Suppressor macrophage treated with lipopolysaccharide for 1 hour (primary cell): ENCODE data around the gene FOXC2.
A peak's percentile ranks its signal among the peaks of the same experiment; 100 is the strongest.

ENCODE experiments used
- DNase-seq, 3 donors: peaks; one replicate each; pipeline ENCODE4 v3.0.0-alpha.2; 2020 to 2022

FOXC2 gene

DNA sequence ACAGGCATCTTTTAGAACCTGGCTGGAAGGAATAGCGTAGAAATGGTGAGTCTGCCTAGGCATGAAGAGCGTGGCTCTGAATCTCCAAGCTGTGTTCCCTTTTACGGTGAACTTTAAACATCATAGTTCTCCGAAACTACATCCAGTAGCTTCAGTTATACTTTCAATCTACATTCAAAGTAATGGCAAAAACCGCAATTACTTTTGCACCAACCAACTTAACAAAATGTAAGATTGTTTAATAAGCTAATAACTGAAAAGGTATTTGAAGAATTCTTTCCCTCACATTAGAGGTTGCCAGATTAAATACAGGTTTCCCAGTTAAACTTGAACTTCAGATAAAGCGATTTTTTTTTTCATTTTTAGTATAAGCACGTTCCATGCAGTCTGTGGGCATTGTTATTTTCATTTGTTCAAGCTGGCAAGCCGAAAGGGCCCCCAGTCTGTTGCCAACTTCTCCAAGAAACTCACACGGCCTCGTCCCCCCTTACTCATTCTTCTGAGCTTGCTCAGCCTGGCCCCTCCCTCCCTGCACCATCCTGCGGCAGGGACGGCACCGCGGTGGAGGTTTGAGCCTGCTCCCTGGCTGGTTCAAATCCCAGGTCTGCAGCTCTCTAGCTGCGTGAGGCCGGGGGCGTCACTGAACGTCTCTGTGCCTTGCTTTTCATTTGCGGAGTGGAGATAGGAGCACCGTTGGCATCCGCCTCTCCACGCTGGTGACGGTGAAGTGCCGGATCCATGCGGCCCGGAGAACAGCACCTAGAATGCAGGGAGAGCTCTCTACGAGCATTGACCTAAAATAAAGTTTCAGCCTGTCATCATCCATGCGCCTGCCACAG, 8.1 kb upstream of the FOXC2 start:
- no peak for DNase-seq

- no peak for DNase-seq
These were observed 6.8 kb upstream of the FOXC2 start for GRCh38 chr16:86559802-86560305.

DNA sequence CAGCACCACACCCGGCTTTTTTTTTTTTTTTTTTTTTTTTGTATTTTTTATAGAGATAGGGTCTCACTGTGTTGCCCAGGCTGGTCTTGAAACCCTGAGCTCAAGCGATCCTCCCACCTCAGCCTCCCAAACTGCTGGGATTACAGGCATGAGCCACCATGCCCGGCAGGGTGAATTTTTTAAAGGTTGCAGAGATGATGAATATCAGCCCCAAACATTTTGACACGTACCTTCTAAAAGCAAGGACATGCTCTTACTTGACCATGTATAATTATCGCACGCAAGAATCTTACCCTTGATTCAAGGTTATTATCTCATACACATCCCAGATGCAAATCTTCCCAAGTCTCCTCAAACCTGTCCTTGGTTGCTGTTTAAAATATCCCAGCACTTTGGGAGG, 4.3 kb upstream of the FOXC2 start:
- DNase-seq, result no peak

DNA sequence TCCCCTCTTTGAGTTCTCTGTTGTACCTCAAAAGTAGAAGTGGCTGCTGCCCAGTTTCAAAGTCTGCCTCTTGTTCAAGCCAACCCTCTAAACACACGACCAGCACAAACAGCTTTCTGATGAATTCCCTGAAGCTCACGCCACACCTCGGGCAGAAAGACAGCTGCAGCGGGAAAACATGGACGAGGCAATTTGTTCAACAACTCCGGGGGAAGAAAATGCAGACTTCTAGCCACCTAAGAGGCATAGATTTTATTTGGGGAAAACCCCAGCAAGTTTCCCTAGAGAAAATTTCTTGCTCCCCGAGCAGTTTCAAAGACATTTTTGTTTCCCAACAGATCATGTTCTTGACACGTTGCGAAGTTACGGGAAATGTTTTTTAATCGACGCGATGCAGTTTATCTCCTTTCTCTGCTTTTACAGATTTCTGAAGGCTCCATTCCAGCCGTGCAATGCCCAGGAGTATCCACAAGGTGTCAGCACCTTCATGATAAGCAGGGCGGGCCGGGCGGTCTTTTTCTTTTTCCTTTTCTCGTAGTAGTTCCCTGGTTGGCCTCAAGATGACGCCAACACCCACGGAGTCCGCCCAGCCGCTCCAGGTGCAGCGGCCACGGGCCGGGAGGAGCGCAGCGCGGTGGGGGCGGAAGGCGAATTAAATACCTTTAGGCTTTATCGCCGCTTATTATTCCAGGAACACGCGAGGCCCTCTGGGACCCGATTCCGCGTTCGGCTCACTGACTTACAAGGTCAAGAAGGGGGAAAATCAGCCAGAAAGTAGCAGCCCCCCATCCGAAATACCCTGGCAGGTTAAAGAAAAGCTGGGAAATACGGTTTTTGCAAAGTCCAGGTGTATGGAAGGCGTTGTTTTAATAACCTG, 2.9 kb upstream of the FOXC2 start:
- DNase-seq, result peak; percentile 88 to 94 (median 93)

DNA sequence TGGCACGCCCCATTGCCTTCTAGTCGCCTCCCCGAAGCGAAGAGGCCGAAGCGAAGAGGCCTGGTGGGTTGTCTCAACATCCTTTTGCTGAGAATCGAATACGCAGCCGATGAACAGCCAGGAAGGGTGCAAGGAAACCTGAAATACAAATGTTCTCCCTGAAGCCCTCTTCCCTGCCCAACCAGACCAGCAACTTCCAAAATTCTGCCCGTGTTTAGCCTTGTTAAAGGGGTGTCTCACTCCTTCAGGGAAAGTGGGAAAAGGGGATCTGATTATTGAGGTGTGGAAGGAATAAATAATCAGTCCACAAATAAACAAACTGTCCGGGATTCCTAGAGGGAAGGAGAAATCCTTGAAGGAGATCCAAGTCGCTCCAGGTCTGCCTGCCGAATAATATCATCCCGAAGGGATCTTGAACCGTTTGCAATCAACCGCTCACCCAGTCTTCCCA, 1.4 kb upstream of the FOXC2 start:
- DNase-seq, result no peak

DNA sequence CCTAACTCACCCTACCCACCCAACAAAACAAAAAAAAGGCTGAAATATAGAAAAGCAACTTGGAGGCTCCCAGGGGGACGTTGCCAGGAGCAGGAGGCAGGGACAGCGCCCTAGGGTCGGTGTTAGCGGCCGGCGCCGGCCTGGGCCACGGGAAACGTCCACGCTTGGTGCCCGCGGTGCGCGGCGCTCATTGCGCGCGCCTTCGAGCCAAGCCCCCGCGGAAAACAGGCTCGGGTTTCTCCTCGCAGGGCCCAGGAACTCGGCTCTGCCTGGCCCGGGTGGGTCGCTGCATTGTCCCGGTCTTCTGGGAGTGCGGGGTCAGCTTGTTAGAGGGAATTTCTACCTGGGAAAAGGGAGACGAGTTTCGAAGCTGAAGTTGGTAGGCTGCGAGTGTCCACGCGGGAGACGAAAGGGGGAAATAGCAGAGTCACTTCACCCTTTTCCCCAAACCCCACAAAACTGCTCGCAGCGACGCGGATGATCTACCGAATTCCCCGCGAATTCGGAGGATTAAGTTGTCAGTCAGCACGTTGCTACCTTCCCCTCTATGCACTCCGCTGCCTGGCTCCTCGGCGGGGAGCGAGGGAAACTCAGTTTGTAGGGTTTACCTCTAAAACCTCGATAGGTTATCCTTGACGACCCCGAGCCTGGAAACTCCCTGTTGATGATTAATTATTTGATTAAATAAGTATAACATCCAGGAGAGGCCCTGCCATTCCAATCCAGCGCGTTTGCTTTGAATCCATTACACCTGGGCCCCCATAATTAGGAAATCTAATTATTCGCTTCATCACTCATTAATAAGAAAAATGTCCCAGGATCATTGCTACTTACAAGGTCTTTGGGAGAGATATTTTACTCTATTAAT, 751 bp upstream of the FOXC2 start:
- no peak for DNase-seq

- DNase-seq, result peak in 1 of 3 donors; percentile 20
These were observed 504 bp downstream of the FOXC2 start for GRCh38 chr16:86566966-86567700.

- no peak for DNase-seq
These were observed 1.3 kb downstream of the FOXC2 start for GRCh38 chr16:86567701-86568581.

DNA sequence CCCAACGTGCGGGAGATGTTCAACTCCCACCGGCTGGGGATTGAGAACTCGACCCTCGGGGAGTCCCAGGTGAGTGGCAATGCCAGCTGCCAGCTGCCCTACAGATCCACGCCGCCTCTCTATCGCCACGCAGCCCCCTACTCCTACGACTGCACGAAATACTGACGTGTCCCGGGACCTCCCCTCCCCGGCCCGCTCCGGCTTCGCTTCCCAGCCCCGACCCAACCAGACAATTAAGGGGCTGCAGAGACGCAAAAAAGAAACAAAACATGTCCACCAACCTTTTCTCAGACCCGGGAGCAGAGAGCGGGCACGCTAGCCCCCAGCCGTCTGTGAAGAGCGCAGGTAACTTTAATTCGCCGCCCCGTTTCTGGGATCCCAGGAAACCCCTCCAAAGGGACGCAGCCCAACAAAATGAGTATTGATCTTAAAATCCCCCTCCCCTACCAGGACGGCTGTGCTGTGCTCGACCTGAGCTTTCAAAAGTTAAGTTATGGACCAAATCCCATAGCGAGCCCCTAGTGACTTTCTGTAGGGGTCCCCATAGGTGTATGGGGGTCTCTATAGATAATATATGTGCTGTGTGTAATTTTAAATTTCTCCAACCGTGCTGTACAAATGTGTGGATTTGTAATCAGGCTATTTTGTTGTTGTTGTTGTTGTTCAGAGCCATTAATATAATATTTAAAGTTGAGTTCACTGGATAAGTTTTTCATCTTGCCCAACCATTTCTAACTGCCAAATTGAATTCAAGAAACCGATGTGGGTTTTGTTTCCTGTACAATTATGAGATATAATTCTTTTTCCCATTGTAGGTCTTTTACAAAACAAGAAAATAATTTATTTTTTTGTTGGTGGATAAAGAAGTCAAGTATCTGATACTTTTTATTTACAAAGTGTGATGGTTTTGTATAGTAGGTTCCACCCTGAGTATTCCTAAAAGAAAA, 2.3 kb downstream of the FOXC2 start:
- DNase-seq, result no peak

DNA sequence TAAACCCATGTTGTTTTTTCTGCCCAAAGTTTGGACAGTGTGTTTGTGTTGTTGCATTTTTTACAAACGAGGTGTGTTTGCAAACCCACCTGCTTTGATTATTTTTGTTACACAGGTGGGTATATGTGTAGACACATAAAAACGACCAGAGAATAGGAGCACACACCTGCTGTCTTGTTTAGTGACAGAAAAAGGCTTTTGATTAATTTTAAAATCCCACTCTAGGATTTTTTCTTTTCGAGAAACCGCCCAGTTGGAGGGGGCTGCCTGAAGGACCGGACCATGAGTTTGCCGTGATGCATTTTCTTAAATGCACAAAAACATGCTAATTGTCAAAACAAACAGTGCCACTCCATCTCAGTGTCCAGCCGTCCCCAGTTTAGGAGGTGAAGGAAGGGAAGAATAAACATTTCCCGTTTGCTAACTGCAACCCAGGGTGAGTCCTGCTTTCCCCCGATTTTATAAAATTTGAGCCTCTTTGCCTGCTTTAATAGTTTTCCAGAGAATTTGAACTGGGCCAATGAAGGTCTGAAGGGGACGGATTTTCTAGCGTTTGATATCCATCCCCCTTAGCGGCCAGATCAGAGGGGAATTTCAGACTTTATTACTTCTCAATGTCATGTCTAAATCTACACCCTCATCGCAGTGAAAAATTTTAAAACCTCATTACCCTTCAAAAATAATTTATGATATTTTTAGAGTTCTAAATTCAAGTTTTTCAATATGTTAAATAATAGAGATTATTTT, 3.2 kb downstream of the FOXC2 start:
- DNase-seq, result no peak

GRCh38 chr16:86570558-86571529, 4.2 kb downstream of the FOXC2 start:
- no peak for DNase-seq

DNA sequence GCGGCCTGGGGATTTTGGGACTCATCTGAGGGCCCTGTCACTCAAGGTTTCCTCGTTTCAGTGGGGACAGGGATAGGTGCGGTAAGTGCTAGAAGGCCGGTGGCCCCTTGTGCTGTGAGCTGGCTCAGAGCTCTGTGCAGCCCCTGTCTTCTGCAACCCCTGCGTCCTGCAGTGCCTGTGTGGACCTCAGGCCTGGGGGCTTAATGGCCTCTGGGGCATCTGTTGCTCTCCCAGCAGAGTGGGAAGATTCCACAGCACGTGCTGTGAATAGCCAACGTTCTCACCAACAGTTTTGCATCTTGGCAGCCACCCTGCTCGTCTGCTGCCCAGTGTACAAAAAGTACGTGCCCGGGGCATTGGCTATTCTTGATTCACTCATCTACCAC, 4.9 kb downstream of the FOXC2 start:
- DNase-seq, result no peak

GRCh38 chr16:86572041-86572521, 5.5 kb downstream of the FOXC2 start:
- DNase-seq, result no peak

DNA sequence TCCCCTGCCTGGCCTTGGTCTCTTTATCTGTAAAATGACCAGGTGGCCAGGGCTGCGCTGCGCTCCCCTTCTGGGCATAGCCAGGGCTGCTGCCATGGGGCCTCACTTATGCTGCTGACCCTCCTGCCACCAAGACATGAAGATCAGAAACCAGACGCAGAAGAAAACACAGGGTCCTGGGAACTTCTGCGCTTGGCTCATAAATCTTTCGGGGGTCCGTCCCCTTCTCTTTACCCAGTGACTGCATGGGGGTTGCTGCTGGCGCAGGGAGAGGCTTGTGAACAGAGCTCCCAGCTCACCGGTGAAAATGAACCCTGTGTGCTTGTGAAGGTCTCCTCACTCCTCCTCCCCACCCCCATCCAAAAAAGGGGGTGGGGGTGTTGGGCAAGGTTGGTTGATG, 6.0 kb downstream of the FOXC2 start:
- no peak for DNase-seq

DNA sequence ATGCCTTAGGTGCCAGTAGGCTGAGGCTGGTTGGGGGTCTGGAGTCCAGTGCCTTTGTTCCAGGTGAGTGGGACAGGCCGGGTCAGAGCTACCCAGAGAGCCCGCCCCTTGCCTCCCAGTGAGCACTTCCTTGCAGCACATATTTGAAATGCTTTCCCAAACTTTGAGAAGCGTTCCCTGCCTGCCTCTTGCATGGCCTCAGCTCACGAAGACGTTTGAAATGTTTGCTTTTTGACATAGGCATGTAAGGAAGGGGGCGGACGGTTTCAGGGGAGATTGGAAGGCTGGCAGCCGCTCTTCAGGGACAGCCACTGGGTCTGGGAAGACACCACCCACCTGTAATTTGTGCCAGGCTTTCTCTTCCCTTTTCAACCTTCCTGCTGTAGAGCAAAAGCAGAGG, 6.6 kb downstream of the FOXC2 start:
- no peak for DNase-seq

DNA sequence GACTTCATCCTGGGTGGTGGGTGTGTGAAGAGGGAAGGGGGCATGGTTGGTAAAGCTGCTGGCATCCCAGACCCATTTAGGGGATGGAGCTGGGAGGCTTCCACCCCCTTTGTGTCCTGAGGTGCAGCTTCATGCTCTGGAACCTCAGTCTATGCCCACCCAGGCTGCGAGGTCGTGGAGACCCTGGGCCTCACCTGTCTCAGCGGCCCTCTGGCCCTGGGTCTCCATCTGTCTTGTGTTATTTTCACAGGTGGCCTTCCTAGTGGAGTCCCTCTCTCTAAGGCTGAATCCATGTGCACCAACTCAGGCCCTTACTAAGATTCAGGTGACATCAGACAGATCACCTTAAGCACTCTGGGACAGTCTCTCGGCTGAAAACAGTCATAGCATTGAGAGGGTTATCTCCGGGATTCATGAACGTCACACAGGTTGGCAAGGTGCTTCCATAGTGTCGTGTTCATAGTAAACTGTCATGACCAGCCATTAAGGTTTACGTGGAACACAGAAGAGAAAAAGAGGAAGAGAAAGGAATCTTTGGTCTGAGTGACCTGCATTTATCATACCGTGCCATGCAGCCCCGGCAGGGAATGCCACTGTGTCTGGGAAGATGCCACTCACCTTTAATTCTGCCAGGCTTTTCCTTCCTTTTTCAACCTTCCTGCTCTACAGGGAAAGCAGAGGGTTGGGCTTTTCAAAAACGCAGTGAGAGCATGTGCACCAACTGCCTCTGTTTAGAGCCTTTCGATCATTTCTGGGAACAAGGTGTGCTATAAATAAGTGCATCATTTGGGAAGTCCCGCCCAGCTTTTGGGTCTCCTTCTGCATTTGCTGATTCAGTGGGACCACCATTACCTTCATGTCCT, 7.2 kb downstream of the FOXC2 start:
- DNase-seq, result no peak

DNA sequence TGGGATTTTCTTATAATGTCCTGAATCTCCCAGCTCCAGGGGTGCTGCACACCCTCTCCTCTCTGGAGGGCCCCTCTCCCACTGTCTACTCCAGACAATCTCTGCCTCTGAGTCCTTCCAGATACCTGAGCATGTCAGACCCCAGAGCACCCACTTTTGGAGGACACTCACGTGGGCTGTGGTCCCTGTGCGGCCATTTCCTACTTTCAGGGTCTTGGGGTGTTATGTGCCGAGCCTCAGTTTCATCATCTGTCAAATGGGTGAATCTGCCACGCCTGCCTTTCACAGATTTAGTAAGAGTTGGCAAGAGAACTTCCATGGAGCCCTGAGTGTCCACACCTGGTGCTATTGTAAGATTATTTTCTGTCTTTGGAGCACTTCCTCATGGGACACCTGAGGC, 8.0 kb downstream of the FOXC2 start:
- DNase-seq, result no peak
